HEK293 (cell line): ENCODE measurements around the gene TLX3.

Experiments
- ATF2 ChIP-seq: fragments of 450-650 bp; formaldehyde crosslinking; IDR thresholded peaks from 2 replicates; pipeline ENCODE4 v1.5.1; 2016; ENCODE audit warnings: missing biosample characterization, missing genetic modification characterization, low read depth
- BCL11A ChIP-seq: fragments of 450-650 bp; formaldehyde crosslinking; IDR thresholded peaks from 2 replicates; pipeline ENCODE4 v1.5.1; 2016; ENCODE audit warnings: low read depth, missing biosample characterization, missing genetic modification characterization
- CTCF ChIP-seq: fragments of 450-650 bp; formaldehyde crosslinking; IDR thresholded peaks from 2 replicates; pipeline ENCODE4 v1.5.1; 2016; ENCODE audit warnings: missing biosample characterization, missing genetic modification characterization
- GLIS1 ChIP-seq: fragments of 450-650 bp; formaldehyde crosslinking; IDR thresholded peaks from 2 replicates; pipeline ENCODE4 v1.5.1; 2016; ENCODE audit warnings: missing biosample characterization, missing genetic modification characterization
- KLF10 ChIP-seq: fragments of 450-650 bp; IDR thresholded peaks from 2 replicates; pipeline ENCODE4 v1.5.1; 2018; ENCODE audit warnings: missing biosample characterization, mild to moderate bottlenecking, missing genetic modification characterization
- MYNN ChIP-seq: fragments of 450-650 bp; formaldehyde crosslinking; IDR thresholded peaks from 2 replicates; pipeline ENCODE4 v1.5.1; 2016; ENCODE audit warnings: missing biosample characterization, missing genetic modification characterization, borderline replicate concordance
- TCF7L2 ChIP-seq: IDR thresholded peaks from 2 replicates; pipeline ENCODE4 v1.6.1; 2011; ENCODE audit warnings: low read depth, mild to moderate bottlenecking, inconsistent platforms, low read length, moderate library complexity, borderline replicate concordance
- ZBTB11 ChIP-seq: fragments of 450-650 bp; formaldehyde crosslinking; conservative IDR thresholded peaks from 2 replicates; pipeline ENCODE4 v1.5.1; 2016; ENCODE audit warnings: low read depth, missing biosample characterization, missing genetic modification characterization
- ZNF169 ChIP-seq: fragments of 450-650 bp; formaldehyde crosslinking; IDR thresholded peaks from 2 replicates; pipeline ENCODE4 v1.5.1; 2016; ENCODE audit warnings: missing biosample characterization, missing genetic modification characterization
- ZNF184 ChIP-seq: fragments of 450-650 bp; IDR thresholded peaks from 2 replicates; pipeline ENCODE4 v1.5.1; 2018; ENCODE audit warnings: missing biosample characterization, mild to moderate bottlenecking, missing genetic modification characterization
- ZNF341 ChIP-seq: fragments of 450-650 bp; formaldehyde crosslinking; IDR thresholded peaks from 2 replicates; pipeline ENCODE4; 2016; ENCODE audit warnings: low read depth, missing biosample characterization, missing genetic modification characterization
- ZNF510 ChIP-seq: fragments of 450-650 bp; formaldehyde crosslinking; IDR thresholded peaks from 2 replicates; pipeline ENCODE4 v1.5.1; 2018; ENCODE audit warnings: mild to moderate bottlenecking, missing genetic modification characterization, missing biosample characterization; ENCODE audit not compliant: insufficient replicate concordance
- ZNF561 ChIP-seq: fragments of 450-650 bp; IDR thresholded peaks from 2 replicates; pipeline ENCODE4 v1.5.1; 2018; ENCODE audit warnings: missing biosample characterization, missing genetic modification characterization, borderline replicate concordance

GRCh38 chr5:171299228-171299627 is 9.8 kb upstream of the TLX3 start:
- TF ChIP-seq CTCF (tag by site-specific recombination), result no peak
- peak; percentile 73 for TF ChIP-seq GLIS1 (tag by site-specific recombination)
- no peak for TF ChIP-seq ATF2
- no peak for TF ChIP-seq ZBTB11 (tag by site-specific recombination)
- no peak for TF ChIP-seq ZNF184 (tag by site-specific recombination)
- no peak for TF ChIP-seq ZNF561 (tag by site-specific recombination)
- TF ChIP-seq BCL11A (tag by site-specific recombination), result no peak
- TF ChIP-seq MYNN (tag by site-specific recombination), result no peak
- TF ChIP-seq ZNF510 (tag by site-specific recombination), result no peak
- TF ChIP-seq KLF10, result 0 out of 2 replicates have a peak, but pooled peaks have one; percentile 14
- TF ChIP-seq ZNF341 (tag by site-specific recombination), result no peak
- no peak for TF ChIP-seq TCF7L2
- TF ChIP-seq ZNF169, result no peak
